Hematopoietic multipotent progenitor cell treated with erythropoietin and hydrocortisone succinate and interleukin-3 and kit ligand, for 15 days (in vitro differentiated cells): ENCODE data around the gene RPL27A.
A peak's percentile ranks its signal among the peaks of the same experiment; 100 is the strongest.

Source experiments
- DNase-seq: peaks from one replicate; pipeline ENCODE4 v3.0.0-alpha.2; 2015; ENCODE audit warnings: low spot score

Gene RPL27A

GRCh38 chr11:8674859-8675258, 7.7 kb upstream of the RPL27A start:
- no peak for DNase-seq

GRCh38 chr11:8676458-8676857, 6.1 kb upstream of the RPL27A start:
- DNase-seq, result no peak

GRCh38 chr11:8679006-8679405, 3.6 kb upstream of the RPL27A start:
- DNase-seq, result no peak

GRCh38 chr11:8681837-8682302, 722 bp upstream of the RPL27A start:
- no peak for DNase-seq

- peak; percentile 12 for DNase-seq
These were observed 669 bp downstream of the RPL27A start for GRCh38 chr11:8683115-8683807.

GRCh38 chr11:8684600-8685290, 2.2 kb downstream of the RPL27A start:
- no peak for DNase-seq

- DNase-seq, result no peak
These were observed 2.7 kb downstream of the RPL27A start for GRCh38 chr11:8685306-8685705.

- DNase-seq, result no peak
These were observed 3.2 kb downstream of the RPL27A start for GRCh38 chr11:8685820-8686219.

- no peak for DNase-seq
These were observed 3.7 kb downstream of the RPL27A start for GRCh38 chr11:8686325-8686724.

GRCh38 chr11:8688414-8689362, 6.1 kb downstream of the RPL27A start:
- peak; percentile 92 for DNase-seq

- DNase-seq, result no peak
These were observed 7.2 kb downstream of the RPL27A start for GRCh38 chr11:8689726-8690255.

- no peak for DNase-seq
These were observed 8.1 kb downstream of the RPL27A start for GRCh38 chr11:8690374-8691342.

GRCh38 chr11:8691601-8692000, 9.0 kb downstream of the RPL27A start:
- DNase-seq, result no peak

GRCh38 chr11:8692417-8692816, 9.8 kb downstream of the RPL27A start:
- no peak for DNase-seq

- DNase-seq, result no peak
These were observed 10.5 kb downstream of the RPL27A start for GRCh38 chr11:8693010-8693551.

GRCh38 chr11:8693555-8693954, 11.0 kb downstream of the RPL27A start:
- DNase-seq, result no peak

- DNase-seq, result no peak
These were observed 11.5 kb downstream of the RPL27A start for GRCh38 chr11:8694137-8694536.

GRCh38 chr11:8697054-8697453, 14.5 kb downstream of the RPL27A start:
- DNase-seq, result no peak

- no peak for DNase-seq
These were observed 15.8 kb downstream of the RPL27A start for GRCh38 chr11:8698379-8698851.

- DNase-seq, result no peak
These were observed 16.4 kb downstream of the RPL27A start for GRCh38 chr11:8698917-8699441.
